H9 (cell line): ENCODE measurements around the gene ADAMTS17. TPM values are rescaled to one million over a fixed set of nuclear protein-coding genes. Genes with fewer than 3 reads are reported as not detected.

Source experiments
- DNase-seq: peaks from one replicate; pipeline ENCODE4 v3.0.0-alpha.2; 2017
- H2AFZ ChIP-seq: one replicate; pipeline ENCODE4 v1.6.1; 2013; ENCODE audit warnings: mild to moderate bottlenecking, low read length, control low read depth, moderate library complexity
- H2AK5ac ChIP-seq: 2 replicates; pipeline ENCODE4 v1.6.1; 2013; ENCODE audit warnings: low read length, control low read depth, mixed read lengths; ENCODE audit not compliant: insufficient read length
- H2BK120ac ChIP-seq: one replicate; pipeline ENCODE4 v1.6.1; 2013; ENCODE audit warnings: low read depth, mild to moderate bottlenecking, low read length, control low read depth, inconsistent platforms; ENCODE audit not compliant: poor library complexity, severe bottlenecking
- H2BK12ac ChIP-seq: 2 replicates; pipeline ENCODE4 v1.6.1; 2013; ENCODE audit warnings: low read length, control low read depth, mixed read lengths, low read depth; ENCODE audit not compliant: insufficient read length
- H2BK15ac ChIP-seq: 2 replicates; pipeline ENCODE4 v1.6.1; 2013; ENCODE audit warnings: low read depth, low read length, control low read depth
- H2BK20ac ChIP-seq: one replicate; pipeline ENCODE4 v1.6.1; 2013; ENCODE audit warnings: low read depth, mild to moderate bottlenecking, low read length, control low read depth, inconsistent platforms; ENCODE audit not compliant: poor library complexity, severe bottlenecking
- H2BK5ac ChIP-seq: 2 replicates; pipeline ENCODE4 v1.6.1; 2013; ENCODE audit warnings: low read length, control low read depth, mixed read lengths; ENCODE audit not compliant: insufficient read length
- H3K14ac ChIP-seq: 2 replicates; pipeline ENCODE4 v1.6.1; 2013; ENCODE audit warnings: low read length, control low read depth; ENCODE audit not compliant: insufficient read depth
- H3K18ac ChIP-seq: 2 replicates; pipeline ENCODE4 v1.6.1; 2013; ENCODE audit warnings: low read depth, mild to moderate bottlenecking, mixed read lengths, low read length, control low read depth; ENCODE audit not compliant: insufficient read length
- H3K23ac ChIP-seq: 2 replicates; pipeline ENCODE4 v1.6.1; 2013; ENCODE audit warnings: low read length, control low read depth, mixed read lengths, low read depth; ENCODE audit not compliant: insufficient read length
- H3K23me2 ChIP-seq: 2 replicates; pipeline ENCODE4 v1.6.1; 2013; ENCODE audit warnings: low read depth, mild to moderate bottlenecking, mixed read lengths, low read length, control low read depth; ENCODE audit not compliant: insufficient read length, poor library complexity, severe bottlenecking
- H3K27ac ChIP-seq: 2 replicates; pipeline ENCODE4 v1.5.1; 2013; ENCODE audit warnings: low read length, control low read depth, mixed read lengths, low read depth; ENCODE audit not compliant: insufficient read length
- H3K27me3 ChIP-seq: 2 replicates; pipeline ENCODE4 v1.6.1; 2013; ENCODE audit warnings: low read length, control low read depth, inconsistent platforms; ENCODE audit not compliant: insufficient read depth
- H3K4ac ChIP-seq: 2 replicates; pipeline ENCODE4 v1.6.1; 2013; ENCODE audit warnings: low read depth, mild to moderate bottlenecking, control low read depth, inconsistent platforms, low read length, moderate library complexity
- H3K4me1 ChIP-seq: 2 replicates; pipeline ENCODE4 v1.6.1; 2013; ENCODE audit warnings: low read length, control low read depth, inconsistent platforms; ENCODE audit not compliant: insufficient read depth
- H3K4me2 ChIP-seq: 2 replicates; pipeline ENCODE4 v1.6.1; 2013; ENCODE audit warnings: low read length, control low read depth, mixed read lengths; ENCODE audit not compliant: insufficient read length, insufficient read depth
- H3K56ac ChIP-seq: 2 replicates; pipeline ENCODE4 v1.6.1; 2013; ENCODE audit warnings: low read depth, mild to moderate bottlenecking, mixed read lengths, low read length, control low read depth; ENCODE audit not compliant: insufficient read length
- H3K79me1 ChIP-seq: 2 replicates; pipeline ENCODE4 v1.6.1; 2013; ENCODE audit warnings: low read depth, mild to moderate bottlenecking, moderate library complexity, low read length, control low read depth, inconsistent platforms; ENCODE audit not compliant: insufficient read depth, poor library complexity, severe bottlenecking
- H3K79me2 ChIP-seq: 2 replicates; pipeline ENCODE4 v1.6.1; 2013; ENCODE audit warnings: low read length, control low read depth, inconsistent platforms; ENCODE audit not compliant: insufficient read depth
- H3K9ac ChIP-seq: 2 replicates; pipeline ENCODE4 v1.6.1; 2013; ENCODE audit warnings: low read length, control low read depth, mixed read lengths; ENCODE audit not compliant: insufficient read length; ENCODE audit errors: extremely low read depth
- H3K9me3 ChIP-seq: one replicate; pipeline ENCODE4 v1.6.1; 2013; ENCODE audit warnings: low read depth, low read length, inconsistent platforms; ENCODE audit not compliant: control insufficient read depth
- H3T11ph ChIP-seq: one replicate; pipeline ENCODE4 v1.6.1; 2013; ENCODE audit warnings: mild to moderate bottlenecking, low read length, control low read depth, inconsistent platforms
- H4K20me1 ChIP-seq: one replicate; pipeline ENCODE4 v1.6.1; 2013; ENCODE audit not compliant: control insufficient read depth, insufficient read length, insufficient read depth
- H4K5ac ChIP-seq: 2 replicates; pipeline ENCODE4 v1.6.1; 2013; ENCODE audit warnings: low read depth, mild to moderate bottlenecking, mixed read lengths, low read length, control low read depth; ENCODE audit not compliant: insufficient read length
- H4K8ac ChIP-seq: replicated peaks from 2 replicates; pipeline ENCODE4 v1.6.1; 2013; ENCODE audit warnings: low read length, control low read depth, mixed read lengths, low read depth; ENCODE audit not compliant: insufficient read length
- H4K91ac ChIP-seq: 2 replicates; pipeline ENCODE4 v1.6.1; 2013; ENCODE audit warnings: low read depth, mild to moderate bottlenecking, moderate library complexity, mixed read lengths, low read length, control low read depth; ENCODE audit not compliant: insufficient read length
- H3K27ac Mint-ChIP-seq, 3 experiments: 2 replicates in 2 of 3; 3 replicates in 1 of 3; pipeline ENCODE4 v1.8.0; 2020 to 2021; ENCODE audit warnings: mixed read lengths in 3 of 3, mild to moderate bottlenecking in 1 of 3, moderate library complexity in 1 of 3
- H3K27me3 Mint-ChIP-seq: 2 replicates; pipeline ENCODE4 v1.8.0; 2021; ENCODE audit warnings: low read depth, mild to moderate bottlenecking, moderate library complexity, mixed read lengths
- H3K36me3 Mint-ChIP-seq, 3 experiments: 2 replicates in 2 of 3; 3 replicates in 1 of 3; pipeline ENCODE4 v1.8.0; 2020 to 2021; ENCODE audit warnings: low read depth in 3 of 3, mixed read lengths in 3 of 3; ENCODE audit not compliant: insufficient read depth in 1 of 3
- H3K4me1 Mint-ChIP-seq, 2 experiments: 2 replicates each; pipeline ENCODE4 v1.8.0; 2020; ENCODE audit warnings: mixed read lengths in 2 of 2
- H3K4me3 Mint-ChIP-seq, 2 experiments: 2 replicates in 1 of 2; 3 replicates in 1 of 2; pipeline ENCODE4 v1.8.0; 2020 to 2021; ENCODE audit warnings: mild to moderate bottlenecking in 2 of 2, mixed read lengths in 2 of 2, moderate library complexity in 1 of 2
- H3K9me3 Mint-ChIP-seq, 2 experiments: 2 replicates in 1 of 2; 3 replicates in 1 of 2; pipeline ENCODE4 v1.8.0; 2020; ENCODE audit warnings: mild to moderate bottlenecking in 2 of 2, mixed read lengths in 2 of 2, moderate library complexity in 1 of 2
- WGBS: extraction: QIAGEN DNeasy Blood & Tissue Kit; methylation state at CpG from one replicate; pipeline ENCODE4 v1.1.7; 2013; ENCODE audit warnings: missing lambda C conversion rate, low lambda C conversion rate, mixed read lengths; ENCODE audit not compliant: insufficient read length; ENCODE audit errors: extremely low coverage; 5-methylcytosine and 5-hydroxymethylcytosine counted together
- total RNA-seq: library from RNA; stranded (reverse); gene quantifications from 2 replicates; pipeline ENCODE4 v1.2.1, GENCODE V29; 2021
- TF ChIP-seq, protein P1 (sequence below): fragments of 200-600 bp; sonication (generic); conservative IDR thresholded peaks from 3 replicates; pipeline ENCODE4 v1.8.0; 2021; ENCODE audit warnings: antibody characterized with exemption, mild to moderate bottlenecking

Gene ADAMTS17
- total RNA-seq, 1 experiment from 2014 or later = 2.9 TPM

DNA sequence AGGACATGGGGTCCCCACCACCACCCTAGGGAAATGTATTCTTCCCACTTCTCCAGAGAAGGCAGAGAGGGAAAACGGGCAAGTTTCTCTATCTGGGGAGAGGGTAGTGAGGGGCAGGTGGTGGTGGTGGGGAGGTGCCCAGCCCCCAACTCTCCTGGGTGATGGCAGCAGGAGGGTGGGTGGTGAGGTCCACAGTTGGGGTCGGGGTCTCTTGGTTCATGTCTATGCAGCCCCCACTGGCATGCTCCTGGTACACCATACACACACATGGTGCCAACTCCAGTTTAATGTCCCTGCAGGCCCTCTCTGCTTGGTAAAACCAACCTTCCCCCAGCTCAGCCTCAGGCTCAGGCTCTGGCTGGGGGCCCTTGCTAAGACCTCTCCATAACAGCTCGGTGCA is 354.1 kb downstream of the ADAMTS17 start:
- no CpG with 5 or more reads among the region's 3 CpGs for WGBS

More for the DNA sequence above, 354.1 kb downstream of the ADAMTS17 start:
- Histone ChIP-seq H2BK20ac (no peak overlapping the region), H3K4me2 (no peak overlapping the region), H3K18ac (no peak overlapping the region), H3K9me3 (no peaks in the 10 kb centered on the region), H3K56ac (no peak overlapping the region), H3K4ac (no peak overlapping the region), H3K79me1 (no peaks in the 10 kb centered on the region), H2BK15ac (no peak overlapping the region), H2BK120ac (no peak overlapping the region), H3K4me1 (peaks cover 2% of the 10 kb centered on the region; the same call in 1 of the 2 replicates), H2AFZ (no peak overlapping the region), H4K8ac (no peak overlapping the region), H3K23ac (no peak overlapping the region), H3K23me2 (no peaks in the 10 kb centered on the region), H3K27me3 (no peaks in the 10 kb centered on the region), H3T11ph (no peak overlapping the region), H4K5ac (no peak overlapping the region), H2AK5ac (no peak overlapping the region), H3K27ac (no peak overlapping the region), H2BK5ac (no peak overlapping the region), H3K14ac (no peak overlapping the region), H3K79me2 (no peaks in the 10 kb centered on the region), H4K91ac (no peak overlapping the region), H3K9ac (no peak overlapping the region), H4K20me1 (no peaks in the 10 kb centered on the region), H2BK12ac (no peak overlapping the region)
- Mint-ChIP-seq H3K27me3 (peaks cover 15% of the 10 kb centered on the region), H3K27ac (no peak overlapping the region), H3K36me3 (peaks cover 6 to 8% (median 7%) of the 10 kb centered on the region in 3 experiments; a peak in 6 of 7 replicates), H3K4me3 (no peak overlapping the region), H3K4me1 (peaks cover 27 to 32% of the 10 kb centered on the region in 2 experiments), H3K9me3 (peaks cover 6 to 15% of the 10 kb centered on the region in 2 experiments)
- DNase-seq = no peak
- TF ChIP-seq, protein P1, sequence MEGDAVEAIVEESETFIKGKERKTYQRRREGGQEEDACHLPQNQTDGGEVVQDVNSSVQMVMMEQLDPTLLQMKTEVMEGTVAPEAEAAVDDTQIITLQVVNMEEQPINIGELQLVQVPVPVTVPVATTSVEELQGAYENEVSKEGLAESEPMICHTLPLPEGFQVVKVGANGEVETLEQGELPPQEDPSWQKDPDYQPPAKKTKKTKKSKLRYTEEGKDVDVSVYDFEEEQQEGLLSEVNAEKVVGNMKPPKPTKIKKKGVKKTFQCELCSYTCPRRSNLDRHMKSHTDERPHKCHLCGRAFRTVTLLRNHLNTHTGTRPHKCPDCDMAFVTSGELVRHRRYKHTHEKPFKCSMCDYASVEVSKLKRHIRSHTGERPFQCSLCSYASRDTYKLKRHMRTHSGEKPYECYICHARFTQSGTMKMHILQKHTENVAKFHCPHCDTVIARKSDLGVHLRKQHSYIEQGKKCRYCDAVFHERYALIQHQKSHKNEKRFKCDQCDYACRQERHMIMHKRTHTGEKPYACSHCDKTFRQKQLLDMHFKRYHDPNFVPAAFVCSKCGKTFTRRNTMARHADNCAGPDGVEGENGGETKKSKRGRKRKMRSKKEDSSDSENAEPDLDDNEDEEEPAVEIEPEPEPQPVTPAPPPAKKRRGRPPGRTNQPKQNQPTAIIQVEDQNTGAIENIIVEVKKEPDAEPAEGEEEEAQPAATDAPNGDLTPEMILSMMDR = no peak
